Measurements from ENCODE around the gene TNFRSF19. TPM values are rescaled to one million over a fixed set of nuclear protein-coding genes. Genes with fewer than 3 reads are reported as not detected.

TNFRSF19 gene
- polyA plus RNA-seq, 1 donor = 6.8 TPM

DNA sequence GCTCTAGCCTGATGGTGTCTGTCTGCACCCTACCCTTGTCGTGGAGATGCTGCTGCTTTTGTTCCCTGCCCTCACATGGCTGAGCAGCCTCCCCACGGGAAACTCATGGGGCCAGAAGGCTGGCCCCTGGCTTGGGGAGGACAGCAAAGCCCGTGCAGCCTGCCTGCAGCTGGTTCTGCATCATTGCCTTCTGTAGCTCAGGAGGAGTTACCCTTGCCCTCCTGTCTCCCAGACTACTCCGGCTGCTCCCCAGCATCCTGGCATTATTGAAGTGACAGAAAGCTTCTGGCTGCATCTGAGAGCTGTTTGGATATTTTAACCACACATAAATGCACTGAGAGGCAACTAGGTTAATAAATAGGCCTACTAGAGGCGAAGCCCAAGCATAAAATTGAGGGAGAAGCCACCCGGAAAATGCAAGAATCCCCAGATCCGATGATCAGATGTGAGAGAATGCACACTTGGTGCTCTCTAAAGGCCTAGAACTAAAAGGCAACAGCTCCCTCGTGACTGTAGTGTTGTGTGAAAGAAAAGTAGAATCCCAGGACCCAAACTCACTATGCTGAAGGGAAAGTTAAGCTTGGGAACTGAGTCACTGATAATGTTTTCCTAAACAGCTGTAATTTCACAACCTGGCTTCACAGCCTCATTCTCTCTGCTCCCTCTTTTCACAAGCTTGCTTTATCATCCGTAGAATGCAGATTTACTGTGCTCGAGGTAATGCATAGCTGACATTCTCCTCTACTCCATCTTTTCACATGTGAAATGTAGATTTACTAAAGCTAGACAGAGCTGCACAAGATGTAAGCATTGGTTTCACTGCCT lies 110.8 kb downstream of the TNFRSF19 start:
- DNase-seq = no peak
- WGBS (ENCODE audit: insufficient coverage, low lambda C conversion rate) = 96% methylated on average over 3 of the region's 10 CpGs
- no peak overlapping the region for H3K27ac ChIP-seq (ENCODE audit: low read length)

DNA sequence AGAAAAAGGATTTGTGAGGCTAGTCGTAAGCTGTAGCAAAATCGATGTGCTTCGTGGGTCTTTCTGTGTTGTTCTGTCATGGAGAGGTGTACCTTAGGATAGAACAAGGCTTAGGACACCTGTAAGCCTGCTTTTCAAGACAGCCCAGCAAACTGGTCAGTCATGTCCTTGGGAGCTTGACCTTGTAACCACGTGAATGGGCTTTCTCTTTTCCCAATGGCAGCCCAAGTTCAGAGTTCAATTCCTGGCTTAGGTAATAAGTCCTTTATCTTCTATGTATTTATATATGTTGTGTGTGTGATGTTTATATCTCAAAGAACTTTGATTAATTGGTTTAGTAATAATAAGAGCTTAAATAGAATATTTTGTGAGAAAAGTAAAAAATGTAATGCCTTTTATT lies 112.9 kb downstream of the TNFRSF19 start:
- no CpG with 5 or more reads among the region's 4 CpGs for WGBS (ENCODE audit: insufficient coverage, low lambda C conversion rate)
- DNase-seq = no peak
- H3K4me1 ChIP-seq (ENCODE audit: control insufficient read depth, insufficient read depth, low read length) = no peaks in the 10 kb centered on the region
- H3K27me3 ChIP-seq (ENCODE audit: control insufficient read depth, insufficient read depth, low read length) = no peaks in the 10 kb centered on the region
- no peak overlapping the region for H3K4me3 ChIP-seq (ENCODE audit: low read length)
- H3K27ac ChIP-seq (ENCODE audit: low read length) = no peak overlapping the region
- no peaks in the 10 kb centered on the region for H3K36me3 ChIP-seq (ENCODE audit: control insufficient read depth, insufficient read depth, low read length)
- peaks cover under 1% of the 10 kb centered on the region for H3K9me3 ChIP-seq (ENCODE audit: control insufficient read depth, low read depth, low read length)

More for the DNA sequence above, 110.8 kb downstream of the TNFRSF19 start:
- Histone ChIP-seq H3K36me3 (ENCODE audit: control insufficient read depth, insufficient read depth, low read length) (no peaks in the 10 kb centered on the region), H3K9me3 (ENCODE audit: control insufficient read depth, low read depth, low read length) (peaks cover 6% of the 10 kb centered on the region), H3K4me3 (ENCODE audit: low read length) (no peak overlapping the region), H3K4me1 (ENCODE audit: control insufficient read depth, insufficient read depth, low read length) (no peaks in the 10 kb centered on the region), H3K27me3 (ENCODE audit: control insufficient read depth, insufficient read depth, low read length) (no peaks in the 10 kb centered on the region)

DNA sequence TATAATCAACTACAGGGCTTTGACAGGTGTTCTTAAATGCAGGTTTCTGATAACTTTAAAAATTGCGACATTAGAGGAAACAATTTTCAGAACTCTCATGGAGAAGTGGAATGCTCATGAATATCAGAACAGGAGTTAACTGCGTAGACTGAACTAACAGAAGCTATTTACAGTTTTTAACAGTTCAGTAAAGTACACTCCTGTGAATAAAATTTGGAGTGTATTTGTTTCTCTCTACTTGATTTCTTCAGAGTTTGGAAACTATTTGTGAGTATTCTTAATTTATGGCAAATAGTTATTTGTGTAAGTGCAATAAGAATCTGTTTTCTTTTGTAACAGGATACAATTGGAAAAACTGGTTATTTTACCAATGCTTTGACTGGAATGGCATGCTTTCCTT lies 114.4 kb downstream of the TNFRSF19 start:
- Histone ChIP-seq H3K9me3 (ENCODE audit: control insufficient read depth, low read depth, low read length) (no peaks in the 10 kb centered on the region), H3K27me3 (ENCODE audit: control insufficient read depth, insufficient read depth, low read length) (no peaks in the 10 kb centered on the region), H3K27ac (ENCODE audit: low read length) (no peak overlapping the region), H3K4me1 (ENCODE audit: control insufficient read depth, insufficient read depth, low read length) (no peaks in the 10 kb centered on the region), H3K4me3 (ENCODE audit: low read length) (no peak overlapping the region), H3K36me3 (ENCODE audit: control insufficient read depth, insufficient read depth, low read length) (no peaks in the 10 kb centered on the region)
- no CpG with 5 or more reads among the region's 2 CpGs for WGBS (ENCODE audit: insufficient coverage, low lambda C conversion rate)
- no peak for DNase-seq

DNA sequence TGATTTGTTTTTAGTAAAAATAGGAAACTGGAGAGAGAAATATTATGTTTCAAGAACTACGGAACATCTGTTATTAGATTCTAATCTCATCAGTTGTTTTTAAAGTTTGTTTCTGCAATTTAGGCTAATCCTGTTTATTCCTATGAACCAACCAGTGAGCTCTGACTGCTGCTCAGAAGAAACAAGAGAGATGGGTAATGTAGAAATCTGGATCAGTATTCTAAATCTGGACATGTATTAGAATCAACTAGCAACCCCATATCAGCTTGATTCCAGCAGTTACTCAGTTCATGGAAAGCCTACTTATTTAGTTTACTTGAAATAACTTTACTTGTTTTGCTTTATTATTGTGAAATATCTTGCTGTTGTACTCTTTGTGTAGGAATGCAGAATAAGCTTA lies 115.2 kb downstream of the TNFRSF19 start:
- H3K4me3 ChIP-seq (ENCODE audit: low read length) = no peak overlapping the region
- H3K9me3 ChIP-seq (ENCODE audit: control insufficient read depth, low read depth, low read length) = no peaks in the 10 kb centered on the region
- no peaks in the 10 kb centered on the region for H3K27me3 ChIP-seq (ENCODE audit: control insufficient read depth, insufficient read depth, low read length)
- DNase-seq = no peak
- no peaks in the 10 kb centered on the region for H3K4me1 ChIP-seq (ENCODE audit: control insufficient read depth, insufficient read depth, low read length)
- no peak overlapping the region for H3K27ac ChIP-seq (ENCODE audit: low read length)
- WGBS (ENCODE audit: insufficient coverage, low lambda C conversion rate) = 100% methylated on average over 1 of the region's 1 CpG
- H3K36me3 ChIP-seq (ENCODE audit: control insufficient read depth, insufficient read depth, low read length) = no peaks in the 10 kb centered on the region

DNA sequence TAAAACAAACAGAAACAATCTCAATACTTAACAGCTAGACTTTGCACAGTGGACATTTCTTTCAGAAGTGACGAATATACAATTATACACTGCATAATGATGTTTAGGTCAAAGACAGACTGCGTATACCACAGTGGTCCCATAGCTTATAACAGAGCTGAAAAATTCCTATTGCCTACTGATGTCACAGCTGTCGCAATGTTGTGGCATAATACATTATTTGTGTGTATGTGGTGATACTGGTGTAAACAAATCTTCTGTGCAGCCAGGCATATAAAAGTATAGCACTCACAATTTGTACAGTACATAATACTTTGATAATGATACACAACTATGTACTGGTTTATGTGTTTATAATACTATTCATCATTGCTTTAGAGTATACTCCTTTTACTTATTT lies 116.7 kb downstream of the TNFRSF19 start:
- Histone ChIP-seq H3K36me3 (ENCODE audit: control insufficient read depth, insufficient read depth, low read length) (no peaks in the 10 kb centered on the region), H3K9me3 (ENCODE audit: control insufficient read depth, low read depth, low read length) (no peaks in the 10 kb centered on the region), H3K27me3 (ENCODE audit: control insufficient read depth, insufficient read depth, low read length) (no peaks in the 10 kb centered on the region), H3K4me3 (ENCODE audit: low read length) (no peak overlapping the region), H3K27ac (ENCODE audit: low read length) (no peak overlapping the region), H3K4me1 (ENCODE audit: control insufficient read depth, insufficient read depth, low read length) (no peaks in the 10 kb centered on the region)
- no peak for DNase-seq
- no CpG with 5 or more reads among the region's 3 CpGs for WGBS (ENCODE audit: insufficient coverage, low lambda C conversion rate)

DNA sequence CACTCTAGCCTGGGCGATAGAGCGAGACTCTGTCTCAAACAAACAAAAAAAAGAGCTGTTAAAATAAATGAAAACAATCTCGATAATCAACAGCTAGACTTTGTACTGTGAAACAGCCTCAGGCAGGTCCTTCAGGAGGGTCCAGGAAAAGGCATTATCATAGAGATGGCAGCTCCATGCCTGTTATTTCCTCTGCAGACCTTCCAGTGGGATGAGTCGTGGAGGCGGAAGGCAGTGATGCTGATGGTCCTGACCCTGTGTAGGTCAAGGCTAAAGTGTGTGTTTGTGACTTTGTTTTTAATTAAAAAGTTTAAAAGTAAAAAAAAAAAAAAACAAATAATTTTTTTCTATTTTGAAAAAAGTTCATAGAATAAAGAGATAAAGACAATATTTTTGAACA lies 117.4 kb downstream of the TNFRSF19 start:
- Histone ChIP-seq H3K27ac (ENCODE audit: low read length) (no peak overlapping the region), H3K4me1 (ENCODE audit: control insufficient read depth, insufficient read depth, low read length) (no peaks in the 10 kb centered on the region), H3K27me3 (ENCODE audit: control insufficient read depth, insufficient read depth, low read length) (no peaks in the 10 kb centered on the region), H3K4me3 (ENCODE audit: low read length) (no peak overlapping the region), H3K9me3 (ENCODE audit: control insufficient read depth, low read depth, low read length) (no peaks in the 10 kb centered on the region), H3K36me3 (ENCODE audit: control insufficient read depth, insufficient read depth, low read length) (no peaks in the 10 kb centered on the region)
- DNase-seq = no peak
- 60% methylated on average over 2 of the region's 5 CpGs for WGBS (ENCODE audit: insufficient coverage, low lambda C conversion rate)

DNA sequence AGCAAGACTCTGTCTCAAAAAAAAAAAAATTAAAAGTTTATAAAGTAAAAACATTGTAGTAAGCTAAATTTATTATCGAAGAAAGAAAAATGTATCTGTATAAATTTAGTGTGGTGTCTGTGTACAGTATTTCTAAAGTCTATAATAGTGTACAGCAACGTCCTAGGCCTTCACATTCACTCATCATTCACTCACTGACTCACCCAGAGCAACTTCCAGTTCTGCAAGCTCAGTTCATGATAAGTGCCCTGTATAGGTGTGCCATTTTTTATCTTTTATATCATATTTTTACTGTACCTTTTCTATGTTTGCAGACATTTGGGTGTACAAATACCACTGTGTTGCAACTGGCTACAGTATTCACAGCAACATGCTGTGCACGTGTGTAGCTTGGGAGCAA lies 118.1 kb downstream of the TNFRSF19 start:
- 100% methylated on average over 1 of the region's 3 CpGs for WGBS (ENCODE audit: insufficient coverage, low lambda C conversion rate)
- Histone ChIP-seq H3K27ac (ENCODE audit: low read length) (no peak overlapping the region), H3K4me3 (ENCODE audit: low read length) (no peak overlapping the region), H3K36me3 (ENCODE audit: control insufficient read depth, insufficient read depth, low read length) (no peaks in the 10 kb centered on the region), H3K27me3 (ENCODE audit: control insufficient read depth, insufficient read depth, low read length) (no peaks in the 10 kb centered on the region), H3K4me1 (ENCODE audit: control insufficient read depth, insufficient read depth, low read length) (no peaks in the 10 kb centered on the region), H3K9me3 (ENCODE audit: control insufficient read depth, low read depth, low read length) (no peaks in the 10 kb centered on the region)
- no peak for DNase-seq

DNA sequence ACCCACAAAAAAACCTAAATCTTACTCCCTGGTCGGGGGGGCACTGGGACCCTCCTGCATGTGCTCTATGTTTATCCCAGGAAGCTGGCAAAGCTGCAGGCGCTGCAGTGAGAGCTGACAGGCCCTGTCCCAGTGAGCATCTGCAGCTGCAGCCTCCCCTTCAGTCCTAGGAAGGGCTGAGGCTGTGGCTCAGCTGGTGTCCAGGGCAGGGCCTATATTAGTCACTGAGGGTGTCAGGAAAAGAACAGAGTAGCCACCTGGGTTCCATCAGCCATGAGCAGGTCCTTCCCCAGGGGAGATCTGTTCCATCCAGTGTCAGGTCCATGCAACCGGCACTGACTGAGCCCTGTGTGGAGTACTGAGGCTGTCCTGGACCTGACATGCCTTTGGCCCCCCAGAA lies 120.5 kb downstream of the TNFRSF19 start:
- Histone ChIP-seq H3K9me3 (ENCODE audit: control insufficient read depth, low read depth, low read length) (peaks cover 8% of the 10 kb centered on the region), H3K4me1 (ENCODE audit: control insufficient read depth, insufficient read depth, low read length) (no peaks in the 10 kb centered on the region), H3K4me3 (ENCODE audit: low read length) (no peak overlapping the region), H3K36me3 (ENCODE audit: control insufficient read depth, insufficient read depth, low read length) (no peaks in the 10 kb centered on the region), H3K27ac (ENCODE audit: low read length) (no peak overlapping the region), H3K27me3 (ENCODE audit: control insufficient read depth, insufficient read depth, low read length) (peaks cover 6% of the 10 kb centered on the region)
- no CpG with 5 or more reads among the region's 3 CpGs for WGBS (ENCODE audit: insufficient coverage, low lambda C conversion rate)
- no peak for DNase-seq

DNA sequence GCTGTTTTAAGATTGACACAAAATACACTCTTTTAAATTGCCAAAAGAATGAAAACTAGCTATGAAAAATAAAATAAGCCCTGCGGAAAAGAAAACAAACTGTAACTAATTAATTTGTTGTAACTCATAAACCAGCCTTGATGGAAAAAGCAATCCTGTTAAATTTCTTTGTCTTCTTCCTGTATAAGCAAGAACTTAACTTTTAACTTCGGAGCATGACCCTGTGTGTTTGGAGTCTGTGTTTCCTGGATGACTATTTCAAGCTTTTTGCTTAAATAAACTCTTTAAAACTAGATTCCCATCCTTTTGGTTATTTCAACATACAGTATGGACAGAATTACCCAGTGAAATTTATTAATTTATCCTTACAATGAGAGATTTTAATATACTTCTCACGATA lies 122.6 kb downstream of the TNFRSF19 start:
- no peak for DNase-seq
- Histone ChIP-seq H3K36me3 (ENCODE audit: control insufficient read depth, insufficient read depth, low read length) (no peaks in the 10 kb centered on the region), H3K27ac (ENCODE audit: low read length) (no peak overlapping the region), H3K4me1 (ENCODE audit: control insufficient read depth, insufficient read depth, low read length) (no peaks in the 10 kb centered on the region), H3K9me3 (ENCODE audit: control insufficient read depth, low read depth, low read length) (peaks cover 9% of the 10 kb centered on the region), H3K27me3 (ENCODE audit: control insufficient read depth, insufficient read depth, low read length) (peaks cover 6% of the 10 kb centered on the region), H3K4me3 (ENCODE audit: low read length) (no peak overlapping the region)
- 93% methylated on average over 2 of the region's 3 CpGs for WGBS (ENCODE audit: insufficient coverage, low lambda C conversion rate)

DNA sequence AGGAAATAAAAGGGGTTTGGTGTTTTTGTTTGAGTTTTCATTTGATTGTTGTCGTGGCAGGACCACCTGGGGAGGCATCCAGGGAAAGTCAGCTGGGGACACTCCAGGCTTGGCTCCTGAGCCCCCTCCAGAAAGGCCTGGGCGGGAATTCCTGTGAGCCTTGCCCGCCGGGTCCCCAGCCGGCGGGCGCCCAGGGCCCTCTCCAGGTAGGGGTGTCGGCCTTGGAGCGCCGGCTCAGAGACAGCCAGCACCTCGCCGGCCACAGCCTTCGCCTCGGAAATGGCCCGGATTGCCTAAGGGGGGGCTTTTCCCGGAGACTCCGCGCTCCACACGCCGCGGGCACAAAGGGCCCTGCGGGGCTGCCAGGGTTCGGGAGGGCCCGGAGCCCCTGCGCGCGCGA lies 125.0 kb downstream of the TNFRSF19 start:
- H3K9me3 ChIP-seq (ENCODE audit: control insufficient read depth, low read depth, low read length) = peaks cover 9% of the 10 kb centered on the region
- H3K36me3 ChIP-seq (ENCODE audit: control insufficient read depth, insufficient read depth, low read length) = no peaks in the 10 kb centered on the region
- WGBS (ENCODE audit: insufficient coverage, low lambda C conversion rate) = no CpG with 5 or more reads among the region's 28 CpGs
- DNase-seq = no peak
- no peak overlapping the region for H3K4me3 ChIP-seq (ENCODE audit: low read length)
- H3K4me1 ChIP-seq (ENCODE audit: control insufficient read depth, insufficient read depth, low read length) = no peaks in the 10 kb centered on the region
- peaks cover 6% of the 10 kb centered on the region for H3K27me3 ChIP-seq (ENCODE audit: control insufficient read depth, insufficient read depth, low read length)
- H3K27ac ChIP-seq (ENCODE audit: low read length) = no peak overlapping the region
